Mucosa of gallbladder (tissue), 1 donor: Measurements from ENCODE around the gene ESRP2. TPM values are rescaled to one million over a fixed set of nuclear protein-coding genes. Genes with fewer than 3 reads are reported as not detected.

ENCODE experiments used
- DNase-seq: peaks from one replicate; pipeline ENCODE4 v3.0.0-alpha.2; 2020; ENCODE audit warnings: low spot score
- total RNA-seq: library from RNA; stranded (reverse); gene quantifications from one replicate; pipeline ENCODE4 v1.2.1, GENCODE V29; 2021
- donor health status: DM: no; HTN: no; CAD: no.

ESRP2 gene
- total RNA-seq, 1 donor from 2014 or later = 67.0 TPM

DNA sequence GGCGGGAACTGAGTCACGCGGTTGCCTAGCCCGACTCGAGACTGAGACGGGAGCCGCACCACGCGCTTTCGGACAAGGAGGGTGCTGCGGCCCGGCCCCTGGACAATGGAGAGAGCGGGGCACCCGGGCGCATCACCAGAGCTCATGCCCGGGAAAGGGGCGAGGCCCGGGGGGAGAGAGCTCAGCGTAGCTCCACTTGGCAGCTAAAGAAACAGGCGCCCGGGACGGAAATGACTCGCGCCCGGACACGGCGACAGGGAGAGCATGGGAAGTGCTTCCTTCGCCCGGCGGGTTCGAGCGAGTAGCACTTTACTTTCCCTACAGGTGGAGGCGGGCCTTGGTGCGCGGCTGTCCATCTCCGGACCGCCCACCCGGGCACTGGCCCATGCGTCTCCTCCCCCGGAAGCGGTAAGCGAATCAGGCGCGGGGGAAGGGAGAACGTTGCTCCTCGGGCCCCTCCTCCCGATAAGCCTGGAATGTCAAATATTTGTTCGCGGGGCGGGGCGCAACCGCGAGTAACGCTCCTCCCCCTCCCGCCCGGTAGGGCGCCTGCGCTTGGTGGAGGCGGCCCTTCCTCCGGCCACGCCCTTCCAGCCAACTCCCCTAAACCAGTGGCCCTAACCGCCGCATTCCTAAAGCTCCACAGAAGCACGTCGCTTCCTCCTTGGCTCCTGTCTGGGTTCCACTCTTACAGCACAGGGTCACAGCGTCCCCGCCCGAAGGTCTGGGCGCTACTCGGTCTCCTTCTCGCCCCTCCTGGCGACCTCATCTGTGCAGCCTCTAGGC lies 1.5 kb upstream of the ESRP2 start:
- DNase-seq = peak; percentile 98

GRCh38 chr16:68236826-68237242 lies 907 bp upstream of the ESRP2 start:
- DNase-seq = no peak

DNA sequence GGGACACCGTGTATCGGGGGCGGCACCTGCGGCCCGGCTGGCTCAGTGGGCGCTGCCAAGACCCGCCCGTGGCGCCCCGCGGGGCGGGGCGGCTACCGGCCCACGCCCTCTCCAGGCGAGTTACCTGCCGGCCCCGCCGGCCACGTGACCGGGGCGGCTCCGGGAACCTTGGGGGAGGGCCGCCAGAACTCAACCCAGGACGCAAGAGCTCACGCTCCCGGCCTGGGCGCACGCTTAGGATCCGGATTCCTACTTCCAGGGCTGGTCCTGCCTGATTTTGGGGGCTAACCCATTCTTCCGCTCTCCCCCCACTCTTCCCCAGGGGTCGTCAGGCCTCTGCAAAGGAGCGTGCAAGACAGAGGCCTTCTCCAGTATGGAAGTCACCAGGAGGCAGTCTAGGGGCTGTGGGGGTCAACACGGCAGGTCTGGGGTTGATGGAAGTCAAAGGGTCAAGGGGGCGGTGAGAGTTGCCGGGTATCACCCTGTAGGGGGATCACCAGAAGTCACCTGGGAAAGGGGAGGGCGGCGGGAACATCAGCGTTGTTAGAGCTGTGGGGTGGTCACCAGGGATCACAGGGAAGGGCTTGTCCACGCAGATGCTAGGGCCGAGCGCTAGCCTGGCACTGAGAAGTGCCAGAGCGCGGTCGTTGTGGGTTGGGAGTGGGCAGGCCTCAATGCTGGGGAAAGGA lies 354 bp upstream of the ESRP2 start:
- peak; percentile 86 for DNase-seq

GRCh38 chr16:68235108-68235886 lies 630 bp downstream of the ESRP2 start:
- DNase-seq = no peak

DNA sequence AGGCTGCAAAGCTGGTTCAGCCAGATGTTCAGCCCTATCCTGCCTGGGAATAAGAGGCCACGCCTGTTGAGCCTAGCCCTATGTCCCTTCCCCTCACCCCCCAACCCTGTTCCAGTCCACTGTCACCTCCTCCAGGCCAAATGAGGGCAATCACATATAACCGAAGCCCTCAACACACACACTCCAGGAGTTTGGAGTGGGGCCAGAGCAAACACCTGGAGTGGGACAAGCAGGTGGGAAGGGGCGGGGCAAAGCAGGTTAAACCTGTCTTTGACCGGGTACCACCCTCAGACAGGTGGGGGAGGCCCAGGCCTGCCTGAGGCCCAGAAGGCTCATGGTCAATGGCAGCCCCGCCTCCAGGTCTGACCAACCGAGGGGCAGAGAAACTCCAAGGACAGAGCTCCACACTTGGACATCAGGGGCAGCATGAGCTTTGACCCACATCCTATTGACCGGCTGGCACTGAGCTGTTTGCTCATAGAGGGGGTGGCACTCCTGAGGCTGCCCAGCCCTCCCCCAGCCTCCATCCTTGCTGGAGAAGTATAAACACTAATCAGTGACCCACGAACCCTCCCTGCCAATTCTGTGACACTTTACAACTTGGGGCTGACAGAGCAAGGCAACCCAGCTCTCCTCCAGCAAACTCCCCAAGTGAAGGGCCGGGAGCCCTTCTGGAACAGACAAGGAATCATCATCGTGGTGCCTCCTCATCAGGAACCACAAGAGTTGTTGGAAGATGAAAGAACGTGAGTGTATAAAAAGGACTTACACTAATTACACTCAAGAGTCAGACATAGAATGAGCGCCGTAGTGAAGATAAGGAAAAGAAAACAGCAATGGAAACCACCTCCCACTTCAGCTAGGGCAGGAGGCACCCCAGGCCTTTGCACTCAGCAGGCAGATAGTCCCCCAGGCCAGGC lies 1.5 kb downstream of the ESRP2 start:
- DNase-seq = peak; percentile 91

DNA sequence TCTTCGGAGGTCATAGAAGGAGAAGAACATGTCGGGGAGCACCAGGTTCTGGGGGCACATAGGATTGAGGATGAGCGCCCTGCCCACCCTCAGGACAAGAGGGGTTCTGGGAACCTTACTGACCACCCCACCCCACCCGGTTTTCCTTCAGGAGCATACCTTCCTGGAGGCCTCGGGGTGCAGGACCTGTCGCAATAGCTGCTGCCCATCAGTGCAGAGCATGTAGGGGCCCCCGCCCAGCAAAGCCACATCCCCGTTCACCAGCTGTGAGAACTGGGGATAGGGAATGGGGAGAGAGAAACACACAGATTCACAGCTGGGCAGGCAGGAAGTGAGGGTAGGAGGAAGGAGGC lies 2.1 kb downstream of the ESRP2 start:
- DNase-seq = no peak

DNA sequence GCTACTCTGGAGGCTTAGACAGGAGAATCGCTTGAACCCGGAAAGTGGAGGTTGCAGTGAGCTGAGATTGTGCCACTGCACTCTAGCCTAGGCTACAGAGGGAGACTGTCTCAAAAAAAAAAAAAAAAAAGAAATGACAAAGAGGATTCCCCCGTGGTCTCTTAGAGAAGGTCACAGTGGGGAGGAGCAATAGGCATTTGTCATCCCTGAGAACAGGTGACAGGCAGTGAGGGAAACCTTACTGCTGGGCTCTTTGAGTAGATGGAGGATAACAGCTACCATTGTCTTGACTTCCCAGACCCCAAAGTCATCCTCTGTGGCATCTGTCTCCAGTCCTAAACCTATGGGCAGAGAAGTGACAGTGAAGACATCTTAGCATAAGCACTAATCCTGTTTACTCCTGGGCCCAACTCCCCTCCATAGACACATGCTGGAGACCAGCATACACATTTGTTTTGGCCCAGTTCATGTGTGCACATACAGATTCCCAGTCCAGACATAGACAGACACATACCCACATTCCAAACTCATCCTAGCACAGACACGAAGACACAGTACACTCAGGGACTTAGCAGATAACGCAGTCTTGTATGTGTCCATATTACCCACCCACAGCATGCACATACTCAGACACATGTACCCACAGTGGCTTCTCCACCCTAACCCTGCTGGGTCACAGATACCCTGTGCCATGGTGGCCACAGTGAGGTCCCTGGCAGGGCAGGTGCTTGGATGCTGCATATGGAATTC lies 2.7 kb downstream of the ESRP2 start:
- DNase-seq = no peak

- DNase-seq = no peak
Measured at GRCh38 chr16:68232335-68232734, 3.6 kb downstream of the ESRP2 start.

- no peak for DNase-seq
Measured at GRCh38 chr16:68231384-68232136, 4.4 kb downstream of the ESRP2 start.

- DNase-seq = no peak
Measured at GRCh38 chr16:68230956-68231355, 5.0 kb downstream of the ESRP2 start.

- no peak for DNase-seq
Measured at GRCh38 chr16:68230176-68230571, 5.8 kb downstream of the ESRP2 start.

GRCh38 chr16:68229431-68230175 lies 6.3 kb downstream of the ESRP2 start:
- DNase-seq = peak; percentile 43

- no peak for DNase-seq
Measured at GRCh38 chr16:68228652-68229051, 7.3 kb downstream of the ESRP2 start.

GRCh38 chr16:68227850-68228553 lies 7.9 kb downstream of the ESRP2 start:
- DNase-seq = no peak

DNA sequence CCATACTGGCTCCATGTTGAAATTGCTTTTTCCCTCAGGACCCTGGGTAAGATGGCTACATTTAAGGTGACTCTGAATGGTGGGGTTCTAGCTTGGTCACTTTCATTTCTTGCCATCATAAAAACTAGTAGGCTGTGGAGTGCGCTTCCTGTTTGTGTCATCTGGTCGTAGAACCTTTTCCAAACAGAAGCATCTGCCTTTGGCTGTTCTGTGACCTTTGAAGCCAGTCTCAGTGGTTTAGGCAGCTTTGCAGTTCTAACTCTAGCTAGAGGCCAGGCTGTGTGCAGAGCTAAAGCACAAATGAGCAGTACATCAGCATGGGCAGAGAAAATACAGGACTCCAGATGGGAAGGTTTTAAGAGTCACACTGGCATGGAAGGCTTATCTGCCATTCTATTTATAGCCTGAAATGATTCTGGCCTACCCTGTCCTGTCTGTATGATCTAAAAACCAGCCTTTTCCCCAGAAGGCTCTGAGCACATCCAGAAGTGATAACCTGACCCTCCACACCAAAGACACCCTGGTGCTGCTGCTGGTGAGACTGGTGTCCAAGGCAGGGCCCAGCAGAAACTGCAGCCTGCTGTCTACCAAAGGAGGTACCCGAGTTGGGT lies 8.6 kb downstream of the ESRP2 start:
- DNase-seq = no peak

GRCh38 chr16:68226116-68226515 lies 9.8 kb downstream of the ESRP2 start:
- no peak for DNase-seq

DNA sequence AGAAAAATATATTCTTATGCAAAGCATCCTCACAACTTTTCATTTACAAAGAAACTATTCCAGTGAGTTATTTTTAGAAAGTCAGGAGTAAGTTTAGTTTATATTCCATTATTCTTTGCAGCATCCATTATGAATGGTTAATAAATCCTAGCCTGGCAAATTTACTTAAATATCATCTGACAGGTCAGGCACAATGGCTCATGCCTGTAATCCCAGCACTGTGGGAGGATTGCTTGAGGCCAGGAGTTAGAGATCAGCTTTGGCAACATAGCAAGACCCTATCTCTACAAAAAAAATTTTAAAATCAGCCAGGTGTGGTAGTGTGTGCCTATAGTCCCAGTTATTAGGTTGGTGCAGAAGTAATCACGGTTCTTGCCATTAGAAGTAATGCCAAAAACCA lies 12.9 kb downstream of the ESRP2 start:
- no peak for DNase-seq

DNA sequence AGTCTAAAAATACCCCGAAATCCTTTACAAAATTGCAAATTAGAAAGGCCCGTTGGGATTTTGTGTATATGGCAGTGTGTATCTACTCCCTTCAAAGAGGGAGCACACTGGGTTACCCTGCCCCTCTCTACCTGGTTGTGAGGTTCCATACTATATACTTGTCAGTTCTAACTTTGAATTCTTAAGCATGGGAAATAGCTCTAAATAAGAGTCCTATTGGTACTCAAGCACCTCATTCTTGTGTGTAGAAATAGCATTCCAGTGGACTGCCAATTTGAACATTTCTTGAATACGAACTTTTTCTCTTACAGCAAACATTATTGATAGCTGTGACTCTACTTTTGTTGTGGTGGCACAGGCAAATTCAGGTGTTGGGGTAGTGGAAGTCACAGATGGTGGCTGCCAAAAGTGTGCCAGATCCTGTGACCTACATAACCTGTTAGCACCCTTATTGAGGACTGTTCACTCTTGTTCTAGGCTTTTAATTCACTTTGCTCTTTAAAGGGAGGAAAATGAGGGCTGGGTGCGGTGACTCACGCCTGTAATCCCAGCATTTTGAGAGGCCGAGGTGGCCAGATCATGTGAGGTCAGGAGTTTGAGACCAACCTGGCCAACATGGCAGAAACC lies 16.1 kb downstream of the ESRP2 start:
- DNase-seq = no peak
